Measurements from ENCODE around the gene MYO16.

DNA sequence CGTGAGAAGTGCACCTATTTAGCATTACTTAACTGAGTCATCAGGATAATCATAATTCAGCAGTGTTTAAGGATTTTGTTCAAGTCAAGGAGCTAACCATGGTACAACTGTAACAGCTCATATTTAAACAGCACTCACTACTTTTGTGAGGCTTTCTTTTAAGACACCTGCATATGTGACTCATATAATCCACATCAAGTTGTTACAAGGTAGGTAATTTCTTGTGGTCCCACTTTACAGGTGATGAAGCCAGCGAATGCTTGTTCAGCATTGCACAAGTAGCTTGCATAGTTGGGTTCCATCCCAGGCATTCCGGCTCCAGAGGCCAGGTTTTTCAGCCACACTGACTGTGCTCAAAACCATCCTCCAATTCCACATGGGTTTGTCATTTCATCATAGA is 569.2 kb downstream of the MYO16 start:
- TF ChIP-seq, protein P1, sequence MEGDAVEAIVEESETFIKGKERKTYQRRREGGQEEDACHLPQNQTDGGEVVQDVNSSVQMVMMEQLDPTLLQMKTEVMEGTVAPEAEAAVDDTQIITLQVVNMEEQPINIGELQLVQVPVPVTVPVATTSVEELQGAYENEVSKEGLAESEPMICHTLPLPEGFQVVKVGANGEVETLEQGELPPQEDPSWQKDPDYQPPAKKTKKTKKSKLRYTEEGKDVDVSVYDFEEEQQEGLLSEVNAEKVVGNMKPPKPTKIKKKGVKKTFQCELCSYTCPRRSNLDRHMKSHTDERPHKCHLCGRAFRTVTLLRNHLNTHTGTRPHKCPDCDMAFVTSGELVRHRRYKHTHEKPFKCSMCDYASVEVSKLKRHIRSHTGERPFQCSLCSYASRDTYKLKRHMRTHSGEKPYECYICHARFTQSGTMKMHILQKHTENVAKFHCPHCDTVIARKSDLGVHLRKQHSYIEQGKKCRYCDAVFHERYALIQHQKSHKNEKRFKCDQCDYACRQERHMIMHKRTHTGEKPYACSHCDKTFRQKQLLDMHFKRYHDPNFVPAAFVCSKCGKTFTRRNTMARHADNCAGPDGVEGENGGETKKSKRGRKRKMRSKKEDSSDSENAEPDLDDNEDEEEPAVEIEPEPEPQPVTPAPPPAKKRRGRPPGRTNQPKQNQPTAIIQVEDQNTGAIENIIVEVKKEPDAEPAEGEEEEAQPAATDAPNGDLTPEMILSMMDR (IDR thresholded peaks at IDR 0.05; ENCODE audit: poor library complexity), result no peak
- TF ChIP-seq EZH2 (IDR thresholded peaks at IDR 0.05; ENCODE audit: borderline replicate concordance), result no peak

Data from hepatocyte (in vitro differentiated cells).